ENCODE results near the gene SORL1-AS1.
"Not testable (repeated sequence)": the region's sequence is repeated elsewhere in the genome, so short reads cannot be mapped to it uniquely, and the experiment has no call there.

Gene SORL1-AS1

DNA sequence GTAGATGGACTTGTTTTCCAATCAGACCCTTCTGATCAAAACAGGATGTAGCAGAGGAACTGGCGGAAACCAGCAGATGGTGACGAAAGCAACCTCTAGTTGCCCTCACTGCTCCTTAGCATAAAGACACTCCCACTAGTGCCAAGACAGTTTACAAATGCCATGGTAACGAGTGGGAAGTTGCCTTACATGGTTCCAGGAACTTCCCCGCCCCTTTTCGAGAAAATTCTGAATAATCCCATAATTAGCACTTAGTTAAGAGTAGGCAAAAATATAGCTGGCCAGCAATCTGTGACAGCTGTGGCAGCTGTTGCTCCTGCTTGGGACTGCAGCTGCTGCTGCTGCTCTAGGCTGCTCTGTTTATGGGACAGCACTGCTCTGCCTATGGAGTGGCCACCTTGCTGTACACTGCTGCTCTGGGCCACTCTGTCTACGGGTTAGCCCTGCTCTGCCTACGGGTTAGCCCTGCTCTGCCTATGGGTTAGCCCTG is 34.1 kb downstream of the SORL1-AS1 start:
- DNase-seq (ENCODE audit: insufficient read length, low spot score) (no peak), FAIRE-seq (no peak)

DNA sequence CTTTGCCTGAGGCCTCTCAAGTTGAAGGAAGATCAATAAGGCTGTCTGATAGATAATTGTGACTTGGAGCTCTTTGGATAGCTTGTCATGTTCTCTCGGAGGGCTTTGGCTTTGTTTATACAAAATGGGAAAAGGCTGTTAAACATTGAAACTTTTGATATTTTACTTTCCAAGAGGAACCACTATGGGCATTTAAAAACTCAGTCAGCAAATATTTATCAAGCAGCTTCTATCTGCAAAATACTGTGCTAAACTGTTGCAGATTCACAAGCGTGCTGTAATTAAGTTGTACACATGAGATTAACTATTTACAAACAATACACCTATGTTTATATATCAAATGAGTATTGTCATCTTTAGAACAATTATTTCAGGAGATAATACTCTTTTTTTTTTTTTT is 35.2 kb downstream of the SORL1-AS1 start:
- no peak for TF ChIP-seq POLR2A (IDR thresholded peaks at IDR 0.05; ENCODE audit: low read depth, low read length)
- no peak for FAIRE-seq
- no peak for DNase-seq (ENCODE audit: insufficient read length, low spot score)

More for the DNA sequence above, 34.1 kb downstream of the SORL1-AS1 start:
- no peak for TF ChIP-seq POLR2A (IDR thresholded peaks at IDR 0.05; ENCODE audit: low read depth, low read length)

DNA sequence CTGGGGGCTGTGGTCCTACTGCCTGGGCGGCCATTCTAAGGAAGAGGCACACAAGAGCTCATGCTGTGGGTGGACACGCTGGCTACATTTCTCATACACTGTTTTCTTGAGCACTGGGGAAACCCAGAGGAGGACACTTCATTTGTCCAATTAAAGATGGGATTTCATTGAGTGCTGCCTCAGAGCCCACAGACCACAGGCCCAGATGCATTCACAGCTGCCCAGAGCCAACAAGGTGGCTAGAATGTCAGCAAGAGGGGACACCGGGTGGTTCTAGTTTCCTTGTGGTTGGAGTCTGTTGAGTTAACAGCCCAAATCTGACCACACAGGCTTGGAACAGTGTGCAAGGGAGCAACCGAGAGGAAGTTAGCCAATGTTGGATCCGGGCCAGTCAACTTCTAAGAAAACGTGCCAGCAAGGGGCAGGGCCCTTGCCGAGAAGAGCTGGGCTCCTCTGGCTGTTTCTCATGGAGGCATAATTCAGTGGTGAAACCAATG is 35.7 kb downstream of the SORL1-AS1 start:
- DNase-seq (ENCODE audit: insufficient read length, low spot score) = no peak
- no peak for TF ChIP-seq POLR2A (IDR thresholded peaks at IDR 0.05; ENCODE audit: low read depth, low read length)
- peak; percentile 48 for FAIRE-seq

DNA sequence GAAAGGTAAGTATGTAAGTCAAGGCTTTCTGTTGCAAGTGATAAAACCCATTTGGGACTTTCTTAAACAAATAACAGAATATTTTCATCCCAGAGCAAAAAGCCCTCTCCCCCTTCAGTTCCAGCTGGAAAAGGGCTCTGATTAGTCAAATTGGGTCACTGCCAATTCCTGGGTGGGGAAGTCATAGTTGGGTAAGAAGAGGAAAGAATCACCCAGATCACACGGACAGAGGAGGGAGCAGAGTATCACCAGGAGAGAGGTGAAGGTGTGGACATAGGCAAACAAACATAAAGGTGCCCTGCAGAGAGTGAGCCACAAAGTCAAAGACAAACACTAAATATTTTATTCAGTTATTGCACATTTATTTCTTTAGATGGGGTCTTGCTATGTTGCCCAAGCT is 36.9 kb downstream of the SORL1-AS1 start:
- DNase-seq (ENCODE audit: insufficient read length, low spot score) = no peak
- no peak for TF ChIP-seq POLR2A (IDR thresholded peaks at IDR 0.05; ENCODE audit: low read depth, low read length)
- no peak for FAIRE-seq

DNA sequence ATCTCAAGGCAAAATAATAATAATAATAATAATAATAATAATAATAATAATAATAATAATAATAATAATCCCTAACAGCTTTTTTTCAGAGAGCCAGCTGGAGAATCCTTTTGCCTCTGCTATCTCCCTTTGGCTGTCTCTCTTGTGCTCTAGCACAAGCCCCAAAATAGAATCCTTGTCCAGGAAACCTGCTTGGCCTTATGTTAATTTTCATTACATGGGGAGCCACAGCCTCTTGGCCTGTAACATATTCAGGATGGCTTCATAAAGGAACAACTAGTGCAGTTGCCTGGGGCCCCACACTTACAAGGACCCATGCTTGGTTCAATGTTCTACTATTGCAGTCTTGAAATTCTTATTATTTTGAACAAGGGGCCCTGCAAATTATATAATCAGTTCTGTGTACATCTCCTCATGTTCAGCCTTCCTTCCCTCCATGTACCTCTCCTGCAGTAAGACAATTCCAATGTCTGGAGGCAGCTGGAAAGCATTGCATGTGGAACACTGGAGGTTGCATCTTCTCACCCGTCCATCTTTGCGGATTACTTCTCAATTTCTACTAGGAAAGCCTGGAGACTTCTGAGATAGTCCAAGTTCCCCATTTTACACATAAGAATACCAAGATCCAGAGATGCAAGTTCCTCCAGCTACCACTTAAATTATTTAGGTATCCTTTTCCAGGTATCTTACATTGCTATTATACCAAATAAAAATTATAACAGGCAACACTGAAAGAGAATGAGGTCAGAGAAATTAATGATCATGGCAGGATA is 38.4 kb downstream of the SORL1-AS1 start:
- FAIRE-seq (no peak), DNase-seq (ENCODE audit: insufficient read length, low spot score) (no peak)
- no peak for TF ChIP-seq POLR2A (IDR thresholded peaks at IDR 0.05; ENCODE audit: low read depth, low read length)

DNA sequence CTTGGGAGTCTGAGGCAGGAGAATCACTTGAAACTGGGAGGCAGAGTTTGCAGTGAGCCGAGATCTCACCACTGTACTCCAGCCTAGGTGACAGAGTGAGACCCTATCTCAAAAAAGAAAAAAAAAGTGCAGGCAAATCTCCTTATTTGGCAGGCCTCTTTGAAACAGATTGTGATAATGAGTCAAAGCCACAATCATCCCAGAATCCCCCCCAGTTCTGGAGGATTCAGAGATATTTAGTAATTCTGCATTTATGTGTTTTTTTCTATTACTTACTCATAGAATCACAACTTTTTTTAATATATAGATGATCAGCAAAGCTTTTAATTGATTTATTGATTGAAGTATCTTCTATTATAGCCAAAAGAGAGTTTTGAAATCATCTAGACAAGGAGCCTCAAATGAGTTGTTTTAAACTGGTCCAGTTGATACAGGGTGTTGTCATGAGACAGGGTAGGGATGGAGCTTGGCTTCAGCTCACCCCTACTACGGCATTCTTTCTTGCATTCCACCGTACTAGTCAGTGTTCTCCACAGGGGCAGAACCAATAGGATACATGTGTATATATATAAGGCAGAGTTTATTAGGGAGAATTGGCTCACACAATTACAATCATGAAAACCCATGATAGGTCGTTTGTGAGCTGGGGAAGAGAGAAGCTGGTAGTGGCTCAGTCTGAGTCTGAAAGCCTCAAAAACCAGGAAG is 39.9 kb downstream of the SORL1-AS1 start:
- TF ChIP-seq POLR2A (IDR thresholded peaks at IDR 0.05; ENCODE audit: low read depth, low read length) = no peak

DNA sequence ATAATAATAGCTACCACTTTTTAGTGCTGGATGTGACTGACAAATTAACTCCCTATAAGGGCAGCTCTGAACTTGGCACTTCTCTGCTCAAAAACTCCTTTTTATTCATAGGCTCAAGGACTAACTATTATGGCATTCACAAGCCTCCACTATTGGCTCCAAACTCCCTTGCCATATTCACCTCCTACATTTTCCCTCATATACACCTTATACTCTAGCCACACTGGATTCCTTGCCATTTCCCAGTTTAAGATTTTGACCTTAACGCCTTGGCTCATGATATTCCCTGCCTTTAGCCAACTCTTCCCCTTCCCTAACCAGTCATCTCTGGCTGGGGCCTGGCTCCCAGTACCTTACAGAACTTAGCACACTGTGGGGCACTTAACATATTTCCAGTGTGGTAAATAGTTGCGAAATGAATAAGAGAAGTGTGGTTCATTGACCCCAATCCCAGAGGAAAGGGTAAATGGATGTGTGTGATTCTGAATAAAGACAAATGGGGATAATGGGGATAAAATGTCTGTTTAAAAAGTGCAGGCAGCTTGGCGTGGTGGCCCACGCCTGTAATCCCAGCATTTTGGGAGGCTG is 40.7 kb downstream of the SORL1-AS1 start:
- no peak for FAIRE-seq
- no peak for DNase-seq (ENCODE audit: insufficient read length, low spot score)
- TF ChIP-seq POLR2A (IDR thresholded peaks at IDR 0.05; ENCODE audit: low read depth, low read length) = no peak

More for the DNA sequence above, 39.9 kb downstream of the SORL1-AS1 start:
- DNase-seq (ENCODE audit: insufficient read length, low spot score) (no peak), FAIRE-seq (no peak)

DNA sequence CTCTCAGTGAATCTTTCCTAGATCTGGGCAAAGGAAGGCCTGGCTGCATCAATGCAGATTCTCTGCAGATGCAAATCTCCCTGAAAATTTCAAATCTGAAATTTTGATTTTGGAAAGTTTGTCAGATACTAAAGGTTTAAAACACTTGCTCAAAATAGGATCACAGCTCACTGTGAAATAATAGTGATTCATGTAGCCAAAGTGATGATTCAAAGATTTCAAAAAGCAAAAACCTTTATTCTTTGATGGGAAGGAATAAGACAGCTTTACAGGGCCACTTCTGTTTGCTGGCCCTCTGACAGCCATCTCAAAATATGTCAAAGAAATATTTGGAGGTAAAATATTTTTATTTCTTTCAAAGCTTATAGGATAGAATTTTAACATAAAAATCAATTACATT is 41.4 kb downstream of the SORL1-AS1 start:
- not testable (repeated sequence) for DNase-seq (ENCODE audit: insufficient read length, low spot score); FAIRE-seq

DNA sequence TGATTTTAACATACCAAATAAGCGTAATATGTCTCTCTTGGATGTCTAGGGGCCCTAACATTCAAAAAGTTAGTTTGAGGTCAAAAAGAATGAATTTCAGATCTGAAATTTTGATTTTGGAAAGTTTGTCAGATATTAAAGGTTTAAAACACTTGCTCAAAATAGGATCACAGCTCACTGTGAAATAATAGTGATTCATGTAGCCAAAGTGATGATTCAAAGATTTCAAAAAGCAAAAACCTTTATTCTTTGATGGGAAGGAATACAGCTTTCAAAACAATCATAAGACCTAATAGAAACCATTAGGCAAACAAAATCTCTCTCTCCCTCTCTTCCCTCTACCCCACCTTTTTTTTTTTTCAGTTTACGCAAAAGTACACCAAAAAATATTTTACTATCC is 42.7 kb downstream of the SORL1-AS1 start:
- not testable (repeated sequence) for DNase-seq (ENCODE audit: insufficient read length, low spot score); FAIRE-seq

DNA sequence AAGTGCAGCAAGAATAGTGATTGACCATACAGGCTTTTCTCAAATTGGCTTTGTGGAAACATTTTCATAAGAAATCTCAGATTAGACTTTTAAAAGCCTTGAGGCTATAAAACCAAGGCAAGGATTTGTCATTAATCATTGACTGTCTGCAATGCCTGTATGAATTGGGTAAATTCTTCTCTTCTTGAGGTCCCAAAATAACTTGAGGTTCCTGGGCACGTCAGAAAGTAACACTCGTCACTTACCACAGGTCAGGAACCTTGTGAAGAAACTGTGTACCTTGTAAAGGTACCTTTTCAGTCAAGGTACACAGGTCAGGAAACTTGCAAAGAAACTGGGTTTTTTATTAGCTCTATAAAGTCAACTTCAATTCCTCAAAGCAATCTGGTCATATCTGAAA is 43.9 kb downstream of the SORL1-AS1 start:
- no peak for DNase-seq (ENCODE audit: insufficient read length, low spot score)
- TF ChIP-seq POLR2A (IDR thresholded peaks at IDR 0.05; ENCODE audit: low read depth, low read length) = no peak
- FAIRE-seq = no peak

DNA sequence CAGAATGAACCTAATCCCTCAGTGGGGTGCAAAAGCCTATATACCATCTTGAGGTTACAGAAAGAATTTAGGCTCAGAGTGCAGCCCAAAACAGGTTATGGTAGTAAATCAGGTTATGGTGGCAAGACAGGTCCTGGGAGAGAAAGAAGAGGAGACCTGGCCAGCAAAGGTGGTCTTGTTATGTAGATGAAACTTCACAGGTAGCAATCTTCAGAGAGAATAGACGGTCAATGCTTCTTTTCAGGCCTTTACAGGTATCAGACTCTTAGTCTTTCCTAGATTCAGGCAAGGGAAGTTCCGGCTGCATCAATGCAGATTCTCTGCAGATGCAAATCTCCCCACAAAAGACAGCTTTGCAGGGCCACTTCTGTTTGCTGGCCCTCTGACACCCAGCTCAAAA is 46.5 kb downstream of the SORL1-AS1 start:
- FAIRE-seq (no peak), DNase-seq (ENCODE audit: insufficient read length, low spot score) (no peak)
- no peak for TF ChIP-seq POLR2A (IDR thresholded peaks at IDR 0.05; ENCODE audit: low read depth, low read length)

DNA sequence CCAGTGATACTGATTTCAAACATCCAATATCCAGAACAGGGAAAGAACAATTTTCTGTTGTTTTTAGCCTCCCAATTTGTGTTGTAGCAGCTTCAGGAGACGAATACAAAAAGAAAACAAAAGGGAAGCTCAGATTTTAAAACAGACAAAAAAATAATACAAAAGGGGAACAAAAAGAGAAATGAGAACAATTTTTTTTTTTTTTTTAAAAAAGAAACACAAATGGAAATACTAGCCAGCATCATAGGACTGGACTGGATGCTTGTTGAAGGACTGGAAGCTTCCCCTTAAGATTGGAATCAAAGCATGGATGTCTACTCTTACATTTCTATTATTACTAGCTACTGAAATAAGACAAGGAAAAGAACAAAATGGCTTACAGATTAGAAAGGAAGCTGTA is 47.1 kb downstream of the SORL1-AS1 start:
- no peak for DNase-seq (ENCODE audit: insufficient read length, low spot score)
- FAIRE-seq = no peak
- TF ChIP-seq POLR2A (IDR thresholded peaks at IDR 0.05; ENCODE audit: low read depth, low read length) = no peak

DNA sequence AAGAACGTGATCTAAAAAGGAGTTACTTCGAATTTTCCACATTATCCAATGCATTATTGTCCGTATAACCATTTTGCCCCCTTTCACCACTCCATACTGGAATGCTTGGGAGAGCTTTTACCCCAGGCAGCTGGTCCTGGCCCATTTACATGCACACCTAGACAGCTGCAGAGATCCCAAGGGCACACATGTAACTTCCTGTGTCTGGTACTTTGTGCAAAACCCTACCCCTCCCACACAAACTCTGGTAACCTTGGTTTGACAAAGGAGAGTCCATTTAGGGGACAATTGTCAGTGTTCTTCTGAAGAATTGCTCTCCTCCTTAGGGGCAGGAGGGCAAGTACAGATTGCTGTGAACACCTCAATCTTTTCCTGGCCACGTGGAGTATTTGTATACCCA is 58.0 kb downstream of the SORL1-AS1 start:
- FAIRE-seq (no peak), DNase-seq (ENCODE audit: insufficient read length, low spot score) (no peak)
- no peak for TF ChIP-seq POLR2A (IDR thresholded peaks at IDR 0.05; ENCODE audit: low read depth, low read length)

DNA sequence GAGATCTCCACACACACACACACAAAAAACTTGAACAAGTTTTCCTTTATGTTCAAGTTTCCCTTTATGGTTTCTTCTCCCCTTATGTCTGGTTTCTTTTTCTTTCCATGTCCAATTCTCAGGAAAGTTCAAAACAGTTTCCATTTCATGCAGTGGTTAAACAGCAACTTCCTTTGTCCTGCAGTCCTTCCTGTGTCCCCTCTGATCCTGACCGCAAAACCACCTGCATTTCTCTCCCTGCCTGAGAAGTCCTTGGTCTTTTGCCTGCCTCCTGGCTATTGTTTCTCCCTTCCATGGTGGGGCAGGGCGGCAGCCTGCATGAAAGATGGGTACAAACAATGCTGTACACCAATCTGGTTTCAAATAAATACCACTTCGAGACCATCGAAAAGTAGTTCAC is 58.9 kb downstream of the SORL1-AS1 start:
- TF ChIP-seq POLR2A (IDR thresholded peaks at IDR 0.05; ENCODE audit: low read depth, low read length) = no peak
- FAIRE-seq (no peak), DNase-seq (ENCODE audit: insufficient read length, low spot score) (no peak)

Measured in H54 (cell line).